ENCODE results near the gene SMAD1.
"Not testable (repeated sequence)": the region's sequence is repeated elsewhere in the genome, so short reads cannot be mapped to it uniquely, and the experiment has no call there.

SMAD1 gene

DNA sequence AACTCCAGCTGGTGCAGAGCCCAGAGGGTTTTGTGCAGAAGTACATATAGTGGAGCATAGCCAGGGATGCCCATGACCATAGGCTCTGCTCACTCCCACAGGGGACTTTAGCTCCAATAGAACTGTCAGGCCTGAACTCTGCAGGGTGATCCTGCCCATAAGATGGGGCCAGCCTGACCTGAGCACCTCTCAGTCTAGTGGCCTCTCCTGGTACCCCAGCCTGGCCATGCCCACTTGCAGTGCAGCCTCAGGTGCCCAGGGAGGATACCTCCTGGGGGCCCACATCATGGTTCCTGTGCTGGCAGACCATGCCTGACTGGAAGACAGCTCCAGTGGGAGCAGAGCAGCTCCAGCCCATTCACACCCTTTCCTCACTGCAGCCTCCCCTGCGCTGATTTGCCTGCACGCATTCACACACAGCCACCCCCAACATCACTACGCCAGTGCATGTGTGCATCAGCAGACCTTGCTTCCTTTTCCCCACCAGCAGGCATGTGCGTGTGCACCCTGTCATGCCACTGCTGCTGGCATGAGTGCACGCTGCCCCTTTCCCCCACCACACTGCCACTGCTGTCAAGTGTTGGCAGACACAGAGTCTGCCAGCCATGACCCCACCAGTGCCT, 84.5 kb downstream of the SMAD1 start:
- no peak for DNase-seq (ENCODE audit: low read depth)
- H3K4me3 ChIP-seq (ENCODE audit: low read depth, low read length): no peak overlapping the region
- no peak for TF ChIP-seq CTCF (conservative IDR thresholded peaks at IDR 0.05; ENCODE audit: low read depth, low read length)

DNA sequence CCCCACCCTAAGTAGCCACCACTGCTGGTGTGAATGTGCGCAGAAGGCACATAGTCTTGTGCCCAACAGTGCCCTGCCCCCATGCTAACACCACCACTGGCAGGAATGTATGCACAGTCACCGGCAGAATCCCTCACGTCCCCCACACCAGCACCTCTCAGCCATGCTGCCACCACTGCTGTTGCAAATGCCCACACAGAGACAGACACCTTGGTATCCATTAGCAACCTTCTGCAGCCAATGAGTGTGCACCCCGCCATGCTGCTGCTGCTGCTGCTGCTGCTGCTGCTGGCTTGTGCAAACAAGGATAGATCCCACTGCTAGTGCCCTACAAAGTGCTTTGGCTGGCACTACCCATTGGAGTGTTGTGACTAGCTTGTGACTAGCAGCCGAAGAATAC, 85.1 kb downstream of the SMAD1 start:
- no peak for DNase-seq (ENCODE audit: low read depth)
- H3K4me3 ChIP-seq (ENCODE audit: low read depth, low read length): no peak overlapping the region
- TF ChIP-seq CTCF (conservative IDR thresholded peaks at IDR 0.05; ENCODE audit: low read depth, low read length): no peak

DNA sequence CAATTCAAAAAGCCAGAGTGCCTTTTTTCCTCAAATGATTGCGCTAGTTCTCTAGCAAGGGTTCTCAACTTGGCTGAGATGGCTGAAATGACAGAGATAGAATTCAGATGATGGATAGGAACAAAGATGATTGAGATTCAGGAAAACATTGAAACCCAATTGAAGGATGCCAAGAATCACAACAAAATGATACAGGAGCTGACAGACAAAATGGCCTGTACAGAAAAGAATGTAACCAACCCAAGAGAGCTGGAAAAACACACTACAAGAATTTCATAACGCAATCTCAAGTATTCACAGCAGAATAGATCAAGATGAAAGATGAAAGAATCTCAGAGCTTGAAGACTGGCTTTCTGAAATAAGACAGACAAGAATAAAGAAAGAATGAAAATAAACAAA, 85.9 kb downstream of the SMAD1 start:
- DNase-seq (ENCODE audit: low read depth): no peak
- H3K4me3 ChIP-seq (ENCODE audit: low read depth, low read length): no peak overlapping the region
- no peak for TF ChIP-seq CTCF (conservative IDR thresholded peaks at IDR 0.05; ENCODE audit: low read depth, low read length)

GRCh38 chr4:145574546-145574945, 92.9 kb downstream of the SMAD1 start:
- not testable (repeated sequence) for H3K4me3 ChIP-seq (ENCODE audit: low read depth, low read length); DNase-seq (ENCODE audit: low read depth)

- no peak for DNase-seq (ENCODE audit: low read depth)
- no peak for TF ChIP-seq CTCF (conservative IDR thresholded peaks at IDR 0.05; ENCODE audit: low read depth, low read length)
These were observed 99.3 kb downstream of the SMAD1 start for GRCh38 chr4:145580906-145581305.

GRCh38 chr4:145583191-145584055, 101.8 kb downstream of the SMAD1 start:
- TF ChIP-seq CTCF (conservative IDR thresholded peaks at IDR 0.05; ENCODE audit: low read depth, low read length): no peak
- DNase-seq (ENCODE audit: low read depth): no peak
- no peak overlapping the region for H3K4me3 ChIP-seq (ENCODE audit: low read depth, low read length)

More at GRCh38 chr4:145580906-145581305, 99.3 kb downstream of the SMAD1 start:
- H3K4me3 ChIP-seq (ENCODE audit: low read depth, low read length): no peak overlapping the region

DNA sequence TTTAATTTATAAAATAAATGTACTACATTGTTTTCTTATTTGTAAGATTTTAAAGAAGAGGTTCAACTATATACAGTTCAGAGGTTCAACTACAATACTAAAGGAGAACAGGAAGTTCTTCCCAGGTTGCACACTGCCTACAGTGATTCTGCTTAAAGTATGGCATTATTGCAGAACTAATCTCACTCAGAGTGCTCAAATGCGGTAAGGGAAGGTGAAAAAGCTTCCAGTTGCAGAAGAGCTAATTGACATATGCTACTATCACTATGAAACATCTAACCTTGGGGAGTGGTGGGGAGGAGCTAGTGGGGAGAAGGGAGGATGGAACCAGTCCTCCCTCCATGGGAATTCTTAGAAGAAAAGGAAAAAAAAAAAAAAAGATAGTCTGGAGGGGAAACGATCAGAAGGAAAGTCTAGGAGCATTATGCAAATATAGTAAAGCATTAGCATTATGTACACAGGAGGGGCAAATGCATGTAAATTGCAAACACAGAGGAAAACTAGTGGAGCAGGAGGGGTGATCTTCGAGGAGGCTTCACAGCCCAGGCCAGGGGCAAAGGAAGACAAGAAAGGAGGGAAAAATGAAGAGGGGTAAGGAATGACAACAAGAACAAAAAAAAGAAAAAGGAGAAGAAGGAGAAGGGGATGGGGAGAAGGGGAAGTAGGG, 105.6 kb downstream of the SMAD1 start:
- no peak for DNase-seq (ENCODE audit: low read depth)
- no peak overlapping the region for H3K4me3 ChIP-seq (ENCODE audit: low read depth, low read length)
- no peak for TF ChIP-seq CTCF (conservative IDR thresholded peaks at IDR 0.05; ENCODE audit: low read depth, low read length)

DNA sequence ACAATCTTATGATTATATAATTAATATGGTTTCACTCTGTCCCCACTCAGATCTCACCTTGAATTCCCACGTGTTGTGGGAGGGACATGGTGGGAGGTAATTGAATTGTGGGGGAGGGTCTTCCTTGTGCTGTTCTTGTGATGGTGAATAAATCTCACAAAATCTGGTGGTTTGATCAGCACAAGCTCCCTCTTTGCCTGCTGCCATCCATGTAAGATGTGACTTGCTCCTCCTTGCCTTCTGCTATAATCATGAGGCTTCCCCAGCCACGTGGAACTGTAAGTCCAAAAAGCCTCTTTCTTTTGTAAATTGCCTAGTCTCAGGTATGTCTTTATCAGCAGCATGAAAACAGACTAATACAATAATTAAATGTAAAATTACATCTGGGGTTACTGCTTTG, 107.7 kb downstream of the SMAD1 start:
- not testable (repeated sequence) for DNase-seq (ENCODE audit: low read depth); H3K4me3 ChIP-seq (ENCODE audit: low read depth, low read length)
